ENCODE data around the gene RBX1.

RBX1 gene

DNA sequence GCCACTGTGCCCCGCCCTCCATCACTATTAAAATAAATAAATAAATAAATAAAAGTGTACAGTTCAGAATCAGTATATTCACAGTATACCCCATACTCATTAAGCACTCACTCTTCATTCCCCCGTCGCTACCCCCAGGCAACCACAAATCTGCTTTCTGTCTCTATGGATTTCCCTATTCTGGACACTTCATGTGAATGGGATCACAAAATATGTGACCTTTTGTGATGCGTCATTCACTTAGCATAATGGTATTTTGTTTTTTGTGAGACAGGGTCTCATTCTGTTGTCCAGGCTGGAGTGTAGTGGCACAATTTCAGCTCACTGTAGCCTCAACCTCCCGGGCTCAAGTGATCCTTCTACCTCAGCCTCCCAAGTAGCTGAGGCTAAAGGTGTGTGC lies 52.8 kb downstream of the RBX1 start:
- Histone ChIP-seq H3K79me1 (ENCODE audit: low read depth, low read length) (no peaks in the 10 kb centered on the region), H2BK15ac (ENCODE audit: low read length) (no peak overlapping the region), H2BK120ac (ENCODE audit: low read depth, low read length) (no peak overlapping the region), H3K27ac (replicated peaks; ENCODE audit: low read length) (no peak overlapping the region), H3K4me1 (ENCODE audit: control insufficient read depth in 2 of 2, insufficient read depth in 1 of 2, low read depth in 1 of 2, low read length in 2 of 2) (peaks cover 0 to 2% of the 10 kb centered on the region in 2 donors), H3K9ac (ENCODE audit: low read depth, low read length, poor library complexity) (no peak overlapping the region), H3K14ac (ENCODE audit: low read length) (no peak overlapping the region), H3K27me3 (ENCODE audit: control insufficient read depth in 3 of 3, insufficient read depth in 3 of 3, low read depth in 1 of 3, low read length in 3 of 3) (no peaks in the 10 kb centered on the region), H2AFZ (ENCODE audit: low read length) (no peak overlapping the region), H3K9me3 (replicated peaks in 1 of 2; ENCODE audit: control insufficient read depth in 2 of 2, insufficient read depth in 1 of 2, low read depth in 1 of 2, low read length in 2 of 2) (no peaks in the 10 kb centered on the region), H3K4me2 (ENCODE audit: insufficient read depth, low read length, poor library complexity, severe bottlenecking) (no peak overlapping the region), H2BK5ac (ENCODE audit: low read length) (no peak overlapping the region), H3K4me3 (ENCODE audit: low read length in 2 of 2) (no peak overlapping the region), H3K4ac (ENCODE audit: low read length) (no peak overlapping the region), H3K36me3 (replicated peaks in 1 of 2; ENCODE audit: control insufficient read depth in 2 of 2, insufficient read depth in 2 of 2, low read length in 2 of 2) (no peaks in the 10 kb centered on the region), H4K8ac (ENCODE audit: low read depth, low read length) (no peak overlapping the region), H2BK12ac (ENCODE audit: low read length) (no peak overlapping the region), H3K23ac (ENCODE audit: low read depth, low read length, poor library complexity) (no peak overlapping the region), H4K91ac (ENCODE audit: low read depth, low read length, poor library complexity) (no peak overlapping the region), H2AK5ac (ENCODE audit: low read depth, low read length) (no peak overlapping the region), H3K18ac (ENCODE audit: low read length) (no peak overlapping the region)
- no peak for DNase-seq (ENCODE audit: low spot score)
- WGBS, 2 donors (ENCODE audit: extremely low coverage in 2 of 2, insufficient read length in 2 of 2, insufficient replicate concordance in 1 of 2) = no CpG with 5 or more reads among the region's 5 CpGs

- Histone ChIP-seq H2BK15ac (ENCODE audit: low read length) (no peak overlapping the region), H2BK12ac (ENCODE audit: low read length) (peak overlapping the region; percentile 95), H3K4me1 (ENCODE audit: control insufficient read depth in 2 of 2, insufficient read depth in 1 of 2, low read depth in 1 of 2, low read length in 2 of 2) (peaks cover 0 to 5% of the 10 kb centered on the region in 2 donors), H3K4me3 (ENCODE audit: low read length in 2 of 2) (no peak overlapping the region), H3K27ac (replicated peaks; ENCODE audit: low read length) (no peak overlapping the region), H2BK120ac (ENCODE audit: low read depth, low read length) (no peak overlapping the region), H2AFZ (ENCODE audit: low read length) (no peak overlapping the region), H4K8ac (ENCODE audit: low read depth, low read length) (peak overlapping the region; percentile 96), H3K4me2 (ENCODE audit: insufficient read depth, low read length, poor library complexity, severe bottlenecking) (no peak overlapping the region), H3K36me3 (replicated peaks in 1 of 2; ENCODE audit: control insufficient read depth in 2 of 2, insufficient read depth in 2 of 2, low read length in 2 of 2) (no peaks in the 10 kb centered on the region), H4K91ac (ENCODE audit: low read depth, low read length, poor library complexity) (peak overlapping the region; percentile 98), H3K23ac (ENCODE audit: low read depth, low read length, poor library complexity) (peak overlapping the region; percentile 89), H3K9ac (ENCODE audit: low read depth, low read length, poor library complexity) (no peak overlapping the region), H2BK5ac (ENCODE audit: low read length) (peak overlapping the region; percentile 77), H3K18ac (ENCODE audit: low read length) (peak overlapping the region; percentile 91), H3K4ac (ENCODE audit: low read length) (no peak overlapping the region), H3K79me1 (ENCODE audit: low read depth, low read length) (no peaks in the 10 kb centered on the region), H3K9me3 (replicated peaks in 1 of 2; ENCODE audit: control insufficient read depth in 2 of 2, insufficient read depth in 1 of 2, low read depth in 1 of 2, low read length in 2 of 2) (no peaks in the 10 kb centered on the region), H3K14ac (ENCODE audit: low read length) (no peak overlapping the region), H3K27me3 (ENCODE audit: control insufficient read depth in 3 of 3, insufficient read depth in 3 of 3, low read depth in 1 of 3, low read length in 3 of 3) (no peaks in the 10 kb centered on the region), H2AK5ac (ENCODE audit: low read depth, low read length) (peak overlapping the region; percentile 68)
- no CpG with 5 or more reads among the region's 5 CpGs for WGBS, 2 donors (ENCODE audit: extremely low coverage in 2 of 2, insufficient read length in 2 of 2, insufficient replicate concordance in 1 of 2)
- DNase-seq (ENCODE audit: low spot score) = no peak
Observed at GRCh38 chr22:41009222-41009948, 58.2 kb downstream of the RBX1 start.

- Histone ChIP-seq H3K4ac (ENCODE audit: low read length) (no peak overlapping the region), H3K36me3 (replicated peaks in 1 of 2; ENCODE audit: control insufficient read depth in 2 of 2, insufficient read depth in 2 of 2, low read length in 2 of 2) (no peaks in the 10 kb centered on the region), H2BK15ac (ENCODE audit: low read length) (no peak overlapping the region), H3K23ac (ENCODE audit: low read depth, low read length, poor library complexity) (no peak overlapping the region), H3K27me3 (ENCODE audit: control insufficient read depth in 3 of 3, insufficient read depth in 3 of 3, low read depth in 1 of 3, low read length in 3 of 3) (no peaks in the 10 kb centered on the region), H2BK120ac (ENCODE audit: low read depth, low read length) (no peak overlapping the region), H2BK12ac (ENCODE audit: low read length) (no peak overlapping the region), H2AFZ (ENCODE audit: low read length) (no peak overlapping the region), H3K79me1 (ENCODE audit: low read depth, low read length) (no peaks in the 10 kb centered on the region), H4K8ac (ENCODE audit: low read depth, low read length) (no peak overlapping the region), H3K9me3 (replicated peaks in 1 of 2; ENCODE audit: control insufficient read depth in 2 of 2, insufficient read depth in 1 of 2, low read depth in 1 of 2, low read length in 2 of 2) (no peaks in the 10 kb centered on the region), H3K9ac (ENCODE audit: low read depth, low read length, poor library complexity) (no peak overlapping the region), H3K18ac (ENCODE audit: low read length) (no peak overlapping the region), H2BK5ac (ENCODE audit: low read length) (no peak overlapping the region), H2AK5ac (ENCODE audit: low read depth, low read length) (no peak overlapping the region), H3K14ac (ENCODE audit: low read length) (no peak overlapping the region), H3K4me1 (ENCODE audit: control insufficient read depth in 2 of 2, insufficient read depth in 1 of 2, low read depth in 1 of 2, low read length in 2 of 2) (no peaks in the 10 kb centered on the region), H3K4me2 (ENCODE audit: insufficient read depth, low read length, poor library complexity, severe bottlenecking) (no peak overlapping the region), H3K27ac (replicated peaks; ENCODE audit: low read length) (no peak overlapping the region), H3K4me3 (ENCODE audit: low read length in 2 of 2) (no peak overlapping the region), H4K91ac (ENCODE audit: low read depth, low read length, poor library complexity) (no peak overlapping the region)
- no peak for DNase-seq (ENCODE audit: low spot score)
- no CpG with 5 or more reads among the region's 4 CpGs for WGBS, 2 donors (ENCODE audit: extremely low coverage in 2 of 2, insufficient read length in 2 of 2, insufficient replicate concordance in 1 of 2)
Observed at GRCh38 chr22:41015003-41015402, 63.8 kb downstream of the RBX1 start.

- Histone ChIP-seq H4K8ac (ENCODE audit: low read depth, low read length) (no peak overlapping the region), H2AK5ac (ENCODE audit: low read depth, low read length) (peak overlapping the region; percentile 81), H3K18ac (ENCODE audit: low read length) (peak overlapping the region; percentile 96), H4K91ac (ENCODE audit: low read depth, low read length, poor library complexity) (no peak overlapping the region), H3K4me3 (ENCODE audit: low read length in 2 of 2) (peak overlapping the region; percentile 66 to 79), H3K4ac (ENCODE audit: low read length) (no peak overlapping the region), H3K27ac (replicated peaks; ENCODE audit: low read length) (no peak overlapping the region), H3K4me1 (ENCODE audit: control insufficient read depth in 2 of 2, insufficient read depth in 1 of 2, low read depth in 1 of 2, low read length in 2 of 2) (peaks cover 5% of the 10 kb centered on the region in 2 donors), H3K9me3 (replicated peaks in 1 of 2; ENCODE audit: control insufficient read depth in 2 of 2, insufficient read depth in 1 of 2, low read depth in 1 of 2, low read length in 2 of 2) (no peaks in the 10 kb centered on the region), H3K9ac (ENCODE audit: low read depth, low read length, poor library complexity) (no peak overlapping the region), H2BK12ac (ENCODE audit: low read length) (no peak overlapping the region), H3K4me2 (ENCODE audit: insufficient read depth, low read length, poor library complexity, severe bottlenecking) (peak overlapping the region; percentile 96), H3K79me1 (ENCODE audit: low read depth, low read length) (no peaks in the 10 kb centered on the region), H2BK5ac (ENCODE audit: low read length) (no peak overlapping the region), H3K14ac (ENCODE audit: low read length) (peak overlapping the region; percentile 38), H3K27me3 (ENCODE audit: control insufficient read depth in 3 of 3, insufficient read depth in 3 of 3, low read depth in 1 of 3, low read length in 3 of 3) (peaks cover 0 to 16% (median 11%) of the 10 kb centered on the region in 3 experiments), H2BK120ac (ENCODE audit: low read depth, low read length) (no peak overlapping the region), H3K36me3 (replicated peaks in 1 of 2; ENCODE audit: control insufficient read depth in 2 of 2, insufficient read depth in 2 of 2, low read length in 2 of 2) (no peaks in the 10 kb centered on the region), H3K23ac (ENCODE audit: low read depth, low read length, poor library complexity) (peak overlapping the region; percentile 92), H2BK15ac (ENCODE audit: low read length) (no peak overlapping the region), H2AFZ (ENCODE audit: low read length) (peak overlapping the region; percentile 96)
- WGBS, 2 donors (ENCODE audit: extremely low coverage in 2 of 2, insufficient read length in 2 of 2, insufficient replicate concordance in 1 of 2) = no CpG with 5 or more reads among the region's 19 CpGs
- no peak for DNase-seq (ENCODE audit: low spot score)
Observed at GRCh38 chr22:41021061-41021612, 70.0 kb downstream of the RBX1 start.
